ENCODE results near the gene GTPBP1. TPM values are rescaled to one million over a fixed set of nuclear protein-coding genes. Genes with fewer than 3 reads are reported as not detected.

GTPBP1 gene
- total RNA-seq, 2 experiments from 2014 or later: 111 to 114 TPM

GRCh38 chr22:38706901-38707195 is 1.1 kb downstream of the GTPBP1 start:
- POLR2A ChIA-PET: interaction anchor here (0.9 to 7.5 kb wide), 19 partner anchors 9 to 135 kb away, joined by 3 to 86 read pairs (median 5); partner anchors contain the start of genes SUN2 and TOMM22
- Mint-ChIP-seq H3K36me3 (ENCODE audit: low read depth) (peaks cover 37% of the 10 kb centered on the region), H3K4me1 (peaks cover 52% of the 10 kb centered on the region), H3K27me3 (no peaks in the 10 kb centered on the region), H3K9me3 (no peaks in the 10 kb centered on the region), H3K27ac (peak overlapping the region; percentile 75), H3K4me3 (peak overlapping the region; percentile 85)
- CTCF ChIA-PET: interaction anchor here (1.2 to 2.9 kb wide), 6 partner anchors 15 to 164 kb away, joined by 3 to 17 read pairs (median 6); partner anchors contain the start of gene TOMM22
- no peak for DNase-seq

DNA sequence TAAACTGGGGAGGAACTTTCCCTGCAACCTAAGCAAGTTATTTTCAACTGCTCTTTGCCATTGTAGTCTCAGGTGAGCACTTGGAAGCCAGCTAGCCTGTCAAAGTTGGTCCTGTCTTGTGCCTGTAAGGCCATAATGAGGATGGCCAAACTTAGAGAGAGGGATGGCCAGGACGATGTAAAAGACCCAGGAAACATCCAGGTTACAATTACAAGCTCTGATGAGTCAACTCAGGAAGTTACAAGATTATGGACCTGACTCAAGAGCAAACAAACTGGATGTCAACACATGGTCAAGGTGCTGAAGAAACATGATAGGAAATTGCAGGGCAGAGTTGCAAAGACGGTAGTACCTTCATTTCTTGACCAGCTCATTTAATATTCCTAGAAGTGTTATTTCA is 1.6 kb downstream of the GTPBP1 start:
- Mint-ChIP-seq H3K4me1 (peaks cover 57% of the 10 kb centered on the region), H3K27ac (peak overlapping the region; percentile 75), H3K4me3 (peak overlapping the region; percentile 85), H3K27me3 (no peaks in the 10 kb centered on the region), H3K9me3 (no peaks in the 10 kb centered on the region), H3K36me3 (ENCODE audit: low read depth) (peaks cover 42% of the 10 kb centered on the region)
- ChIA-PET POLR2A (interaction anchor here (0.9 to 7.5 kb wide), 14 partner anchors 9 to 48 kb away, joined by 3 to 86 read pairs (median 7); partner anchors contain the start of genes SUN2 and TOMM22), CTCF (interaction anchor here (1.2 to 2.9 kb wide), 5 partner anchors 15 to 45 kb away, joined by 3 to 17 read pairs (median 6); partner anchors contain the start of gene TOMM22)
- DNase-seq: no peak

- DNase-seq: no peak
- Mint-ChIP-seq H3K27me3 (no peaks in the 10 kb centered on the region), H3K9me3 (no peaks in the 10 kb centered on the region), H3K4me3 (peak overlapping the region; percentile 85), H3K27ac (peak overlapping the region; percentile 28), H3K36me3 (ENCODE audit: low read depth) (peaks cover 49% of the 10 kb centered on the region), H3K4me1 (peaks cover 60% of the 10 kb centered on the region)
- ChIA-PET CTCF (interaction anchor here (1.2 to 2.9 kb wide), 5 partner anchors 14 to 45 kb away, joined by 3 to 17 read pairs (median 6); partner anchors contain the start of gene TOMM22), POLR2A (interaction anchor here (0.9 to 7.5 kb wide), 11 partner anchors 10 to 48 kb away, joined by 3 to 86 read pairs (median 6); partner anchors contain the start of genes SUN2 and TOMM22)
Observed at GRCh38 chr22:38707984-38708383, 2.2 kb downstream of the GTPBP1 start.

- H3K27me3 Mint-ChIP-seq: no peaks in the 10 kb centered on the region
- H3K27ac Mint-ChIP-seq: peak overlapping the region; percentile 66
- H3K9me3 Mint-ChIP-seq: no peaks in the 10 kb centered on the region
- DNase-seq: no peak
- peaks cover 57% of the 10 kb centered on the region for H3K36me3 Mint-ChIP-seq (ENCODE audit: low read depth)
- ChIA-PET CTCF (interaction anchor here (1.6 kb wide), 1 partner anchor 16 kb away, joined by 5 read pairs; no protein-coding TSS in a partner anchor), POLR2A (interaction anchor here (1.1 to 7.5 kb wide), 5 partner anchors 11 to 42 kb away, joined by 4 to 74 read pairs (median 7); no protein-coding TSS in a partner anchor)
- peaks cover 66% of the 10 kb centered on the region for H3K4me1 Mint-ChIP-seq
- no peak overlapping the region for H3K4me3 Mint-ChIP-seq
Observed at GRCh38 chr22:38709306-38709705, 3.6 kb downstream of the GTPBP1 start.

DNA sequence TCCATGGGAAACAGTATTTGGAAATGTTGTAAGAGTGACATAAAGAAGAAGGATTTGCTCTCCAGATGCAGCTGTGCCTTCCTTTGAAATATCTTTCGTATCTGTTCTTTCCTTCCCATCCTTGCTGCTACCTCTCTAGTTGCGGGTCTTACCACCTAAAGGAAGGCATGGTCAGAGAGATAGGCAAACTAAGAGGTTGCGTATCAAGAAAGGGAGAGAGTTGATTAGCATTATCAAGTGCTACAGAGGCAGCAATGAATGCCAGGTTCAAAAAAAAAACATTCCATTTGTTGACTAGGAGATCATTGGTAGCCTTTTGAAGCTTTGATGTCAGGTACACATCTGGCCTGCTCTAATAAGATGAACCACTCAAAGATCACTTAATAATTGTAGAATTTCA is 4.6 kb downstream of the GTPBP1 start:
- peaks cover 66% of the 10 kb centered on the region for H3K4me1 Mint-ChIP-seq
- ChIA-PET CTCF (interaction anchor here (1.6 kb wide), 1 partner anchor 15 kb away, joined by 5 read pairs; no protein-coding TSS in a partner anchor), POLR2A (interaction anchor here (0.6 to 7.5 kb wide), 8 partner anchors 12 to 41 kb away, joined by 3 to 74 read pairs (median 5); partner anchors contain the start of gene TOMM22)
- H3K9me3 Mint-ChIP-seq: no peaks in the 10 kb centered on the region
- H3K36me3 Mint-ChIP-seq (ENCODE audit: low read depth): peaks cover 66% of the 10 kb centered on the region
- no peak overlapping the region for H3K4me3 Mint-ChIP-seq
- H3K27ac Mint-ChIP-seq: no peak overlapping the region
- DNase-seq: no peak
- no peaks in the 10 kb centered on the region for H3K27me3 Mint-ChIP-seq

DNA sequence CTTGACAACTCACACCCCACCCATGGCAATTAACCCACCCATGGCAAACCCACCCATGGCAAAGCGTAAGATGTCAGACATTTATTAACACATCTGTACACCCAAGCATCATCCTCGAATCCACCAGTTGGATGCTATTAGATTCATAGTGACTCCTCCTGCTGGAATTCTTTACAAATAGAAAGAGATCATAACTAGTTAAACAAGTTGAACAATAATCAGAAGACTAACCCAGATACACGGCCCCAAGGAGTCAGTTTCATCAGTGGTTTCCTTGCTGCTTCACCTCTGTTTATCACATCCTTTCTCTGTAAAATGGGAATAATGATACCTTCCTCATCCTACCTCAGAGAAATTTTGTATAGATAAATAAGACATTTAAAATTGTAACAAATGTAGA is 5.1 kb downstream of the GTPBP1 start:
- H3K4me3 Mint-ChIP-seq: no peak overlapping the region
- H3K27ac Mint-ChIP-seq: no peak overlapping the region
- no peaks in the 10 kb centered on the region for H3K9me3 Mint-ChIP-seq
- peaks cover 67% of the 10 kb centered on the region for H3K4me1 Mint-ChIP-seq
- no peaks in the 10 kb centered on the region for H3K27me3 Mint-ChIP-seq
- POLR2A ChIA-PET: interaction anchor here (0.6 to 5.6 kb wide), 2 partner anchors 13 to 15 kb away, joined by 3 to 74 read pairs; no protein-coding TSS in a partner anchor
- CTCF ChIA-PET: no interaction called here
- H3K36me3 Mint-ChIP-seq (ENCODE audit: low read depth): peaks cover 71% of the 10 kb centered on the region
- DNase-seq: no peak

GRCh38 chr22:38712486-38713207 is 6.9 kb downstream of the GTPBP1 start:
- POLR2A ChIA-PET: interaction anchor here (0.9 kb wide), 1 partner anchor 17 kb away, joined by 4 read pairs; no protein-coding TSS in a partner anchor
- Mint-ChIP-seq H3K27ac (no peak overlapping the region), H3K4me3 (no peak overlapping the region), H3K4me1 (peaks cover 60% of the 10 kb centered on the region), H3K9me3 (no peaks in the 10 kb centered on the region), H3K36me3 (ENCODE audit: low read depth) (peaks cover 73% of the 10 kb centered on the region), H3K27me3 (no peaks in the 10 kb centered on the region)
- CTCF ChIA-PET: no interaction called here
- DNase-seq: no peak

- no peak overlapping the region for H3K27ac Mint-ChIP-seq
- peaks cover 71% of the 10 kb centered on the region for H3K36me3 Mint-ChIP-seq (ENCODE audit: low read depth)
- peaks cover 48% of the 10 kb centered on the region for H3K4me1 Mint-ChIP-seq
Observed at GRCh38 chr22:38713921-38714320, 8.2 kb downstream of the GTPBP1 start.

DNA sequence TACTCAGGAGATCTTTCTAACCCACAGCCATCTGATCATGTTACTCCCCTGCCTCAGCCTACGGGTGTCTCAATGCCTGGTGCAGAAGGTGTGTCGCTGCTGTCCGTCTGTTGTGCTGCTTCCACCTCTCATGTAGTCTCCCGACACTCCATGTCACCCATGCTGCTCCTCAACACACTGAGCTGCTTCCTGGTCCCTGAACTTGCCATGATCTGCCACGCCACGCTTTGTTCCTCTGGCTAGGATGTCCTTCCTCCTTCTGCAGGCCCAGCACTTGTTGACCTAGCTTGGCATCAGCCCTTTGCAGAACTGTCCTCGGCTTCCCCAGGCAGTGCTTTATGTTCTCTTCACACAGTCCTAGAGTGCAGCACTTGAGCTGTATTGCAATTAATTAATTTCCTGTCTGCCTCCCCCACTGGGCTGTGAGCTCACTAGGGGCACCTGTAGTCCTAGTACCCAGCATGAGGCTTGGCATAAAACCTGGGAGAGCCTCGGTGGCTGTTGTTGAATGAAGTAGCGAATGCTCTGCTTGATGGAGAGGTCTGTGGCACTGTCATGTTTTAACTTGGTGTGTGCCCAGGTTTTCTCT is 9.5 kb downstream of the GTPBP1 start:
- Mint-ChIP-seq H3K27me3 (no peaks in the 10 kb centered on the region), H3K4me1 (peaks cover 39% of the 10 kb centered on the region), H3K36me3 (ENCODE audit: low read depth) (peaks cover 73% of the 10 kb centered on the region), H3K9me3 (no peaks in the 10 kb centered on the region), H3K27ac (peak overlapping the region; percentile 16), H3K4me3 (no peak overlapping the region)
- ChIA-PET POLR2A (interaction anchor here (1.0 to 2.3 kb wide), 3 partner anchors 17 to 24 kb away, joined by 4 to 17 read pairs (median 5); no protein-coding TSS in a partner anchor), CTCF (interaction anchor here (1.0 kb wide), 1 partner anchor 9 kb away, joined by 3 read pairs; no protein-coding TSS in a partner anchor)
- no peak for DNase-seq

More at GRCh38 chr22:38713921-38714320, 8.2 kb downstream of the GTPBP1 start:
- Mint-ChIP-seq H3K27me3 (no peaks in the 10 kb centered on the region), H3K4me3 (no peak overlapping the region), H3K9me3 (no peaks in the 10 kb centered on the region)
- no peak for DNase-seq
- ChIA-PET POLR2A (interaction anchor here (2.3 kb wide), 1 partner anchor 19 kb away, joined by 17 read pairs; no protein-coding TSS in a partner anchor), CTCF (interaction anchor here (1.0 kb wide), 1 partner anchor 11 kb away, joined by 3 read pairs; no protein-coding TSS in a partner anchor)

DNA sequence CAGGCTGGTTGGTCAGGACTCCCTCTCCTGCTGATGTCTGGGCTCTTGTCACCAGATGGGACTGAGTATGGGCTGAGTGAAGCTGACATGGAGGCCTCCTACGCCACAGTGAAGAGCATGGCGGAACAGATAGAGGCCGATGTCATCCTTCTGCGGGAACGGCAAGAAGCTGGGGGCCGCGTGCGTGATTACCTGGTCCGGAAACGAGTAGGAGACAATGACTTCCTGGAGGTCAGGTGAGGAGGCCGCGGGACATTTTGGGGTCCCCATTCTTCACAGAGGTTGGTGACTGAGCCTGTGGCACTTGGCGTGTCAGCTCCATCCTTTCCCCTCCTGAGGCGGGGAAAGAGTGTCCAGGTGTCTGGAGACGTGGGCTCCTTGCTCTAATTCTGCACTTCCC is 10.1 kb downstream of the GTPBP1 start:
- H3K27ac Mint-ChIP-seq: no peak overlapping the region
- peaks cover 72% of the 10 kb centered on the region for H3K36me3 Mint-ChIP-seq (ENCODE audit: low read depth)
- ChIA-PET POLR2A (interaction anchor here (1.0 to 2.3 kb wide), 3 partner anchors 17 to 23 kb away, joined by 4 to 17 read pairs (median 5); no protein-coding TSS in a partner anchor), CTCF (interaction anchor here (1.0 kb wide), 1 partner anchor 9 kb away, joined by 10 read pairs; no protein-coding TSS in a partner anchor)
- peaks cover 33% of the 10 kb centered on the region for H3K4me1 Mint-ChIP-seq
- no peak for DNase-seq
- H3K4me3 Mint-ChIP-seq: no peak overlapping the region
- H3K9me3 Mint-ChIP-seq: no peaks in the 10 kb centered on the region
- no peaks in the 10 kb centered on the region for H3K27me3 Mint-ChIP-seq

DNA sequence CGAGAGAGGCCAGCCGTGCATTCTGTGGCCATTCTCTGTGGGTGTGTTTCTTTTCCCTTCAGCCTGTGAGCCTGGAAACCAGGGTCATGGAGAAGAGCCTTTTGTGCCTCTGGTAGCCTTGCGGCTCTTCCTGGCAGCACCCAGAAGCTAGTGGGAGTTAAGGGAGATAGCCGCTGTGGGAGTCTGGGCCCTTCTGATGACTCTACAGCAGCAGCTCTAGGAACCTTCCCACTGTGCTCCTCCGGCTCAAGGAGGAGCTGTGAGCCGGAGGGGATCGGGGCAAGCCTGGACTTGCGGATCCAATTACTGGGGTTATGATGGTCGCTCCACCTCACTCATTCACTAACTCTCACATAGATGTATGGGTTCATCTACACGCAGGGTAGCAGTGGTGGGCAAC is 10.5 kb downstream of the GTPBP1 start:
- H3K4me3 Mint-ChIP-seq: no peak overlapping the region
- H3K4me1 Mint-ChIP-seq: peaks cover 30% of the 10 kb centered on the region
- no peak overlapping the region for H3K27ac Mint-ChIP-seq
- DNase-seq: no peak
- ChIA-PET POLR2A (interaction anchor here (2.3 to 2.4 kb wide), 2 partner anchors 11 to 16 kb away, joined by 13 to 17 read pairs; partner anchors contain the start of gene GTPBP1), CTCF (interaction anchor here (1.0 kb wide), 1 partner anchor 9 kb away, joined by 10 read pairs; no protein-coding TSS in a partner anchor)
- no peaks in the 10 kb centered on the region for H3K27me3 Mint-ChIP-seq
- peaks cover 72% of the 10 kb centered on the region for H3K36me3 Mint-ChIP-seq (ENCODE audit: low read depth)
- H3K9me3 Mint-ChIP-seq: no peaks in the 10 kb centered on the region

GRCh38 chr22:38716826-38717225 is 11.1 kb downstream of the GTPBP1 start:
- no peak for DNase-seq
- H3K9me3 Mint-ChIP-seq: no peaks in the 10 kb centered on the region
- H3K4me1 Mint-ChIP-seq: peaks cover 32% of the 10 kb centered on the region
- CTCF ChIA-PET: interaction anchor here (1.0 kb wide), 1 partner anchor 8 kb away, joined by 10 read pairs; no protein-coding TSS in a partner anchor
- POLR2A ChIA-PET: interaction anchor here (2.4 to 3.1 kb wide), 2 partner anchors 12 to 16 kb away, joined by 13 to 23 read pairs; partner anchors contain the start of gene GTPBP1
- no peak overlapping the region for H3K27ac Mint-ChIP-seq
- H3K4me3 Mint-ChIP-seq: no peak overlapping the region
- H3K27me3 Mint-ChIP-seq: no peaks in the 10 kb centered on the region
- H3K36me3 Mint-ChIP-seq (ENCODE audit: low read depth): peaks cover 75% of the 10 kb centered on the region

All from activated CD4-positive, alpha-beta memory T cell treated with anti-CD3 and anti-CD28 coated beads, Interleukin-2, amount 10 ng/mL, durations not matched to agents 7 days and 5 days (primary cell).